Liver (tissue), 9 donors: ENCODE data around the gene CXXC4. TPM values are rescaled to one million over a fixed set of nuclear protein-coding genes. Genes with fewer than 3 reads are reported as not detected.
A peak's percentile ranks its signal among the peaks of the same experiment; 100 is the strongest.

Source experiments
- DNase-seq: peaks from one replicate; pipeline ENCODE4 v3.0.0-alpha.2; 2017; ENCODE audit warnings: low spot score
- H3K27ac ChIP-seq, 2 donors: one replicate each; pipeline ENCODE4 v1.7.0; 2013; ENCODE audit warnings: inconsistent platforms in 2 of 2, low read length in 2 of 2, control low read depth in 1 of 2, low read depth in 1 of 2, mild to moderate bottlenecking in 1 of 2
- H3K27me3 ChIP-seq, 4 donors: one replicate each; pipeline versions ENCODE4 v1.6.1 to v1.7.0; 2013; ENCODE audit warnings: low read length in 3 of 4, inconsistent platforms in 1 of 4, mild to moderate bottlenecking in 1 of 4, moderate library complexity in 1 of 4; ENCODE audit not compliant: control insufficient read depth in 4 of 4, insufficient read depth in 4 of 4
- H3K36me3 ChIP-seq, 4 donors: one replicate each; pipeline versions ENCODE4 v1.6.1 to v1.7.0; 2013; ENCODE audit warnings: low read length in 3 of 4, mild to moderate bottlenecking in 3 of 4, low read depth in 1 of 4, moderate library complexity in 1 of 4; ENCODE audit not compliant: control insufficient read depth in 4 of 4, insufficient read depth in 3 of 4
- H3K4me1 ChIP-seq, 4 donors: one replicate each; pipeline versions ENCODE4 v1.6.1 to v1.7.0; 2013; ENCODE audit warnings: low read length in 3 of 4, mild to moderate bottlenecking in 3 of 4, moderate library complexity in 1 of 4; ENCODE audit not compliant: control insufficient read depth in 4 of 4, insufficient read depth in 4 of 4
- H3K4me3 ChIP-seq, 3 donors: one replicate each; pipeline versions ENCODE4 v1.6.1 to v1.7.0; 2013; ENCODE audit warnings: low read length in 3 of 3, control low read depth in 1 of 3, low read depth in 1 of 3, mild to moderate bottlenecking in 1 of 3
- H3K9ac ChIP-seq, 2 donors: one replicate each; pipeline ENCODE4 v1.7.0; 2013; ENCODE audit warnings: low read length in 2 of 2, mild to moderate bottlenecking in 2 of 2, moderate library complexity in 2 of 2, control low read depth in 1 of 2, low read depth in 1 of 2
- H3K9me3 ChIP-seq, 4 donors: one replicate each; pipeline versions ENCODE4 v1.6.1 to v1.7.0; 2013; ENCODE audit warnings: low read length in 3 of 4; ENCODE audit not compliant: control insufficient read depth in 4 of 4
- CTCF ChIP-seq: fragments of 150-350 bp; IDR thresholded peaks from 2 replicates; pipeline ENCODE4 v1.5.1; 2017; ENCODE audit warnings: improper control_type of control experiment, low read depth, low read length; ENCODE audit not compliant: missing input control
- HNF4A ChIP-seq, 2 donors: conservative IDR thresholded peaks; 2 replicates each; pipeline ENCODE4 v1.6.1; 2016; ENCODE audit warnings: antibody characterized with exemption in 2 of 2, mild to moderate bottlenecking in 2 of 2
- HNF4G ChIP-seq: IDR thresholded peaks from 2 replicates; pipeline ENCODE4 v1.6.1; 2016; ENCODE audit warnings: antibody characterized with exemption
- MAX ChIP-seq: IDR thresholded peaks from 2 replicates; pipeline ENCODE4 v1.6.1; 2016; ENCODE audit warnings: antibody characterized with exemption
- REST ChIP-seq: IDR thresholded peaks from 2 replicates; pipeline ENCODE4 v1.6.1; 2016; ENCODE audit warnings: antibody characterized with exemption, mild to moderate bottlenecking
- SP1 ChIP-seq: IDR thresholded peaks from 2 replicates; pipeline ENCODE4 v1.6.1; 2018; ENCODE audit warnings: antibody characterized with exemption, mild to moderate bottlenecking
- YY1 ChIP-seq: IDR thresholded peaks from 2 replicates; pipeline ENCODE4 v1.6.1; 2016; ENCODE audit warnings: antibody characterized with exemption, mild to moderate bottlenecking
- ZBTB33 ChIP-seq: IDR thresholded peaks from 2 replicates; pipeline ENCODE4 v1.6.1; 2016; ENCODE audit warnings: antibody characterized with exemption
- WGBS: extraction: QIAGEN DNeasy Blood & Tissue Kit; methylation state at CpG from one replicate; pipeline ENCODE4 v1.1.7; 2013; 5-methylcytosine and 5-hydroxymethylcytosine counted together
- polyA plus RNA-seq, 2 donors: library from polyadenylated mRNA; stranded (reverse) in 1 of 2; unstranded in 1 of 2; fragments of 200-250 nt in 1 of 2; fragments of >200 nt in 1 of 2; fragmentation: Nextera tagmentation in 1 of 2; extraction: Ambion mirVana in 1 of 2; gene quantifications; one replicate each; pipeline versions ENCODE4 v1.2.1 to v1.2.3, GENCODE V29; 2013 to 2015
- total RNA-seq, 2 donors: library from RNA; depleted of rRNA; stranded (reverse); fragments of >200 nt; gene quantifications; one replicate each; pipeline ENCODE4 v1.2.3, GENCODE V29; 2014
- donor health status: healthy.
- donor health status: healthy.
- donor health status: healthy.
- donor health status: healthy.
- donor health status: healthy.

CXXC4 gene
- total and polyA plus RNA-seq, 4 donors = 0.17 to 1.2 (median 1.00) TPM

- no peak overlapping the region for H3K4me3 ChIP-seq
- no peaks in the 10 kb centered on the region for H3K9me3 ChIP-seq
- peaks cover 0 to under 1% (median 0%) of the 10 kb centered on the region in 4 donors for H3K4me1 ChIP-seq
- H3K9ac ChIP-seq = no peak overlapping the region
- TF ChIP-seq ZBTB33 (no peak), HNF4A (conservative IDR thresholded peaks at IDR 0.05) (no peak), REST (no peak), YY1 (no peak), SP1 (no peak), CTCF (no peak), MAX (no peak)
- DNase-seq = no peak
- H3K27me3 ChIP-seq = no peaks in the 10 kb centered on the region
- no peak overlapping the region for H3K27ac ChIP-seq
- 72% methylated on average over 3 of the region's 3 CpGs for WGBS
- no peaks in the 10 kb centered on the region for H3K36me3 ChIP-seq
These were observed 6.6 kb upstream of the CXXC4 start for GRCh38 chr4:104501290-104501689.

GRCh38 chr4:104500442-104500841 is 5.7 kb upstream of the CXXC4 start:
- Histone ChIP-seq H3K4me3 (no peak overlapping the region), H3K9me3 (no peaks in the 10 kb centered on the region), H3K36me3 (no peaks in the 10 kb centered on the region), H3K9ac (no peak overlapping the region), H3K27ac (no peak overlapping the region), H3K27me3 (no peaks in the 10 kb centered on the region), H3K4me1 (peaks cover 0 to 5% (median 1%) of the 10 kb centered on the region in 4 donors)
- no peak for DNase-seq
- no peak for TF ChIP-seq HNF4G
- 73% methylated on average over 5 of the region's 5 CpGs for WGBS

- no peak for DNase-seq
- Histone ChIP-seq H3K27me3 (no peaks in the 10 kb centered on the region), H3K4me1 (peaks cover 0 to 36% (median 25%) of the 10 kb centered on the region in 4 donors), H3K4me3 (peak overlapping the region; percentile 59 to 89 (median 64)), H3K9me3 (no peaks in the 10 kb centered on the region), H3K9ac (peak overlapping the region; percentile 2 to 21), H3K36me3 (no peaks in the 10 kb centered on the region), H3K27ac (peak overlapping the region; percentile 69 to 95)
- no peak for TF ChIP-seq MAX
- peak; percentile 32 to 62 for TF ChIP-seq HNF4A (conservative IDR thresholded peaks at IDR 0.05)
- WGBS = 13% methylated on average over 5 of the region's 5 CpGs
These were observed 509 bp downstream of the CXXC4 start for GRCh38 chr4:104494185-104494584.
